H9 (cell line): ENCODE data around the gene KIRREL3. TPM values are rescaled to one million over a fixed set of nuclear protein-coding genes. Genes with fewer than 3 reads are reported as not detected.

Experiments used
- DNase-seq: peaks from one replicate; pipeline ENCODE4 v3.0.0-alpha.2; 2017
- H2AFZ ChIP-seq: one replicate; pipeline ENCODE4 v1.6.1; 2013; ENCODE audit warnings: mild to moderate bottlenecking, low read length, control low read depth, moderate library complexity
- H2AK5ac ChIP-seq: 2 replicates; pipeline ENCODE4 v1.6.1; 2013; ENCODE audit warnings: low read length, control low read depth, mixed read lengths; ENCODE audit not compliant: insufficient read length
- H2BK120ac ChIP-seq: one replicate; pipeline ENCODE4 v1.6.1; 2013; ENCODE audit warnings: low read depth, mild to moderate bottlenecking, low read length, control low read depth, inconsistent platforms; ENCODE audit not compliant: poor library complexity, severe bottlenecking
- H2BK12ac ChIP-seq: 2 replicates; pipeline ENCODE4 v1.6.1; 2013; ENCODE audit warnings: low read length, control low read depth, mixed read lengths, low read depth; ENCODE audit not compliant: insufficient read length
- H2BK15ac ChIP-seq: 2 replicates; pipeline ENCODE4 v1.6.1; 2013; ENCODE audit warnings: low read depth, low read length, control low read depth
- H2BK20ac ChIP-seq: one replicate; pipeline ENCODE4 v1.6.1; 2013; ENCODE audit warnings: low read depth, mild to moderate bottlenecking, low read length, control low read depth, inconsistent platforms; ENCODE audit not compliant: poor library complexity, severe bottlenecking
- H2BK5ac ChIP-seq: 2 replicates; pipeline ENCODE4 v1.6.1; 2013; ENCODE audit warnings: low read length, control low read depth, mixed read lengths; ENCODE audit not compliant: insufficient read length
- H3K14ac ChIP-seq: 2 replicates; pipeline ENCODE4 v1.6.1; 2013; ENCODE audit warnings: low read length, control low read depth; ENCODE audit not compliant: insufficient read depth
- H3K18ac ChIP-seq: 2 replicates; pipeline ENCODE4 v1.6.1; 2013; ENCODE audit warnings: low read depth, mild to moderate bottlenecking, mixed read lengths, low read length, control low read depth; ENCODE audit not compliant: insufficient read length
- H3K23ac ChIP-seq: 2 replicates; pipeline ENCODE4 v1.6.1; 2013; ENCODE audit warnings: low read length, control low read depth, mixed read lengths, low read depth; ENCODE audit not compliant: insufficient read length
- H3K23me2 ChIP-seq: 2 replicates; pipeline ENCODE4 v1.6.1; 2013; ENCODE audit warnings: low read depth, mild to moderate bottlenecking, mixed read lengths, low read length, control low read depth; ENCODE audit not compliant: insufficient read length, poor library complexity, severe bottlenecking
- H3K27ac ChIP-seq: 2 replicates; pipeline ENCODE4 v1.5.1; 2013; ENCODE audit warnings: low read length, control low read depth, mixed read lengths, low read depth; ENCODE audit not compliant: insufficient read length
- H3K27me3 ChIP-seq: 2 replicates; pipeline ENCODE4 v1.6.1; 2013; ENCODE audit warnings: low read length, control low read depth, inconsistent platforms; ENCODE audit not compliant: insufficient read depth
- H3K4ac ChIP-seq: 2 replicates; pipeline ENCODE4 v1.6.1; 2013; ENCODE audit warnings: low read depth, mild to moderate bottlenecking, control low read depth, inconsistent platforms, low read length, moderate library complexity
- H3K4me1 ChIP-seq: 2 replicates; pipeline ENCODE4 v1.6.1; 2013; ENCODE audit warnings: low read length, control low read depth, inconsistent platforms; ENCODE audit not compliant: insufficient read depth
- H3K4me2 ChIP-seq: 2 replicates; pipeline ENCODE4 v1.6.1; 2013; ENCODE audit warnings: low read length, control low read depth, mixed read lengths; ENCODE audit not compliant: insufficient read length, insufficient read depth
- H3K56ac ChIP-seq: 2 replicates; pipeline ENCODE4 v1.6.1; 2013; ENCODE audit warnings: low read depth, mild to moderate bottlenecking, mixed read lengths, low read length, control low read depth; ENCODE audit not compliant: insufficient read length
- H3K79me1 ChIP-seq: 2 replicates; pipeline ENCODE4 v1.6.1; 2013; ENCODE audit warnings: low read depth, mild to moderate bottlenecking, moderate library complexity, low read length, control low read depth, inconsistent platforms; ENCODE audit not compliant: insufficient read depth, poor library complexity, severe bottlenecking
- H3K79me2 ChIP-seq: 2 replicates; pipeline ENCODE4 v1.6.1; 2013; ENCODE audit warnings: low read length, control low read depth, inconsistent platforms; ENCODE audit not compliant: insufficient read depth
- H3K9ac ChIP-seq: 2 replicates; pipeline ENCODE4 v1.6.1; 2013; ENCODE audit warnings: low read length, control low read depth, mixed read lengths; ENCODE audit not compliant: insufficient read length; ENCODE audit errors: extremely low read depth
- H3K9me3 ChIP-seq: one replicate; pipeline ENCODE4 v1.6.1; 2013; ENCODE audit warnings: low read depth, low read length, inconsistent platforms; ENCODE audit not compliant: control insufficient read depth
- H3T11ph ChIP-seq: one replicate; pipeline ENCODE4 v1.6.1; 2013; ENCODE audit warnings: mild to moderate bottlenecking, low read length, control low read depth, inconsistent platforms
- H4K20me1 ChIP-seq: one replicate; pipeline ENCODE4 v1.6.1; 2013; ENCODE audit not compliant: control insufficient read depth, insufficient read length, insufficient read depth
- H4K5ac ChIP-seq: 2 replicates; pipeline ENCODE4 v1.6.1; 2013; ENCODE audit warnings: low read depth, mild to moderate bottlenecking, mixed read lengths, low read length, control low read depth; ENCODE audit not compliant: insufficient read length
- H4K8ac ChIP-seq: replicated peaks from 2 replicates; pipeline ENCODE4 v1.6.1; 2013; ENCODE audit warnings: low read length, control low read depth, mixed read lengths, low read depth; ENCODE audit not compliant: insufficient read length
- H4K91ac ChIP-seq: 2 replicates; pipeline ENCODE4 v1.6.1; 2013; ENCODE audit warnings: low read depth, mild to moderate bottlenecking, moderate library complexity, mixed read lengths, low read length, control low read depth; ENCODE audit not compliant: insufficient read length
- H3K27ac Mint-ChIP-seq, 3 experiments: 2 replicates in 2 of 3; 3 replicates in 1 of 3; pipeline ENCODE4 v1.8.0; 2020 to 2021; ENCODE audit warnings: mixed read lengths in 3 of 3, mild to moderate bottlenecking in 1 of 3, moderate library complexity in 1 of 3
- H3K27me3 Mint-ChIP-seq: 2 replicates; pipeline ENCODE4 v1.8.0; 2021; ENCODE audit warnings: low read depth, mild to moderate bottlenecking, moderate library complexity, mixed read lengths
- H3K36me3 Mint-ChIP-seq, 3 experiments: 2 replicates in 2 of 3; 3 replicates in 1 of 3; pipeline ENCODE4 v1.8.0; 2020 to 2021; ENCODE audit warnings: low read depth in 3 of 3, mixed read lengths in 3 of 3; ENCODE audit not compliant: insufficient read depth in 1 of 3
- H3K4me1 Mint-ChIP-seq, 2 experiments: 2 replicates each; pipeline ENCODE4 v1.8.0; 2020; ENCODE audit warnings: mixed read lengths in 2 of 2
- H3K4me3 Mint-ChIP-seq, 2 experiments: 2 replicates in 1 of 2; 3 replicates in 1 of 2; pipeline ENCODE4 v1.8.0; 2020 to 2021; ENCODE audit warnings: mild to moderate bottlenecking in 2 of 2, mixed read lengths in 2 of 2, moderate library complexity in 1 of 2
- H3K9me3 Mint-ChIP-seq, 2 experiments: 2 replicates in 1 of 2; 3 replicates in 1 of 2; pipeline ENCODE4 v1.8.0; 2020; ENCODE audit warnings: mild to moderate bottlenecking in 2 of 2, mixed read lengths in 2 of 2, moderate library complexity in 1 of 2
- WGBS: extraction: QIAGEN DNeasy Blood & Tissue Kit; methylation state at CpG from one replicate; pipeline ENCODE4 v1.1.7; 2013; ENCODE audit warnings: missing lambda C conversion rate, low lambda C conversion rate, mixed read lengths; ENCODE audit not compliant: insufficient read length; ENCODE audit errors: extremely low coverage; 5-methylcytosine and 5-hydroxymethylcytosine counted together
- total RNA-seq: library from RNA; stranded (reverse); gene quantifications from 2 replicates; pipeline ENCODE4 v1.2.1, GENCODE V29; 2021
- TF ChIP-seq, protein P1 (sequence below): fragments of 200-600 bp; sonication (generic); conservative IDR thresholded peaks from 3 replicates; pipeline ENCODE4 v1.8.0; 2021; ENCODE audit warnings: antibody characterized with exemption, mild to moderate bottlenecking

Gene KIRREL3
- total RNA-seq, 1 experiment from 2014 or later: 0.17 TPM

DNA sequence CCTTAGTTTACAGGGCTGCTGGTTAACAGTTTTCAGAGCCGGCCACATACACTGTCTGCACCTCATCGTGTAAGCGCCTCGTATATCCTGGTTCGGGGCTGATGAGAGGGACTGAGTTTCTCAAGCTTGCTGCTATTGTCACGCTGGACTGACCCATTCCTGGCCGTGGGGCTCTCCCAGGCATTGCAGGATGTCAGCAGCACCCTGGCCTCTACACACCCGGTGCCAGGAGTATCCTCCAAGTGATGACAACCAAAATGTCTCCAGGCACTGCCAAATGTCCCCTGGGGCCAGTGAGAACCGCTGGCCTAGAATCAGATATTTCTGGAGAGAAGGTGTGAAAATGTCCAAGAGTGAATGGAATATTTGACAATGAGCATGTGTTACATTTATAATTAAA, 562.3 kb downstream of the KIRREL3 start:
- H3K14ac ChIP-seq: no peak overlapping the region
- no peak overlapping the region for H3T11ph ChIP-seq
- H2BK12ac ChIP-seq: no peak overlapping the region
- no peak overlapping the region for H2BK120ac ChIP-seq
- no peak overlapping the region for H4K91ac ChIP-seq
- H2BK15ac ChIP-seq: no peak overlapping the region
- H3K27me3 ChIP-seq: no peaks in the 10 kb centered on the region
- DNase-seq: no peak
- Mint-ChIP-seq H3K9me3 (no peaks in the 10 kb centered on the region), H3K4me3 (no peak overlapping the region), H3K36me3 (no peaks in the 10 kb centered on the region), H3K27ac (no peak overlapping the region), H3K4me1 (peaks cover 35 to 46% of the 10 kb centered on the region in 2 experiments), H3K27me3 (peaks cover 7% of the 10 kb centered on the region)
- H4K20me1 ChIP-seq: no peaks in the 10 kb centered on the region
- H3K9me3 ChIP-seq: no peaks in the 10 kb centered on the region
- H3K23me2 ChIP-seq: no peaks in the 10 kb centered on the region
- no peaks in the 10 kb centered on the region for H3K79me1 ChIP-seq
- H3K4ac ChIP-seq: no peak overlapping the region
- H3K56ac ChIP-seq: no peak overlapping the region
- H2BK5ac ChIP-seq: no peak overlapping the region
- H2AFZ ChIP-seq: no peak overlapping the region
- TF ChIP-seq, protein P1, sequence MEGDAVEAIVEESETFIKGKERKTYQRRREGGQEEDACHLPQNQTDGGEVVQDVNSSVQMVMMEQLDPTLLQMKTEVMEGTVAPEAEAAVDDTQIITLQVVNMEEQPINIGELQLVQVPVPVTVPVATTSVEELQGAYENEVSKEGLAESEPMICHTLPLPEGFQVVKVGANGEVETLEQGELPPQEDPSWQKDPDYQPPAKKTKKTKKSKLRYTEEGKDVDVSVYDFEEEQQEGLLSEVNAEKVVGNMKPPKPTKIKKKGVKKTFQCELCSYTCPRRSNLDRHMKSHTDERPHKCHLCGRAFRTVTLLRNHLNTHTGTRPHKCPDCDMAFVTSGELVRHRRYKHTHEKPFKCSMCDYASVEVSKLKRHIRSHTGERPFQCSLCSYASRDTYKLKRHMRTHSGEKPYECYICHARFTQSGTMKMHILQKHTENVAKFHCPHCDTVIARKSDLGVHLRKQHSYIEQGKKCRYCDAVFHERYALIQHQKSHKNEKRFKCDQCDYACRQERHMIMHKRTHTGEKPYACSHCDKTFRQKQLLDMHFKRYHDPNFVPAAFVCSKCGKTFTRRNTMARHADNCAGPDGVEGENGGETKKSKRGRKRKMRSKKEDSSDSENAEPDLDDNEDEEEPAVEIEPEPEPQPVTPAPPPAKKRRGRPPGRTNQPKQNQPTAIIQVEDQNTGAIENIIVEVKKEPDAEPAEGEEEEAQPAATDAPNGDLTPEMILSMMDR: no peak
- H3K27ac ChIP-seq: no peak overlapping the region
- H3K4me1 ChIP-seq: peaks cover 3% of the 10 kb centered on the region; the same call in 1 of the 2 replicates
- no peak overlapping the region for H2AK5ac ChIP-seq
- no peak overlapping the region for H3K9ac ChIP-seq
- no peak overlapping the region for H3K18ac ChIP-seq
- no peak overlapping the region for H3K4me2 ChIP-seq
- H3K23ac ChIP-seq: no peak overlapping the region
- H3K79me2 ChIP-seq: no peaks in the 10 kb centered on the region
- WGBS: no CpG with 5 or more reads among the region's 9 CpGs
- no peak overlapping the region for H4K8ac ChIP-seq
- no peak overlapping the region for H4K5ac ChIP-seq
- H2BK20ac ChIP-seq: no peak overlapping the region
